ENCODE data around the gene E2F4.

The E2F4 gene

DNA sequence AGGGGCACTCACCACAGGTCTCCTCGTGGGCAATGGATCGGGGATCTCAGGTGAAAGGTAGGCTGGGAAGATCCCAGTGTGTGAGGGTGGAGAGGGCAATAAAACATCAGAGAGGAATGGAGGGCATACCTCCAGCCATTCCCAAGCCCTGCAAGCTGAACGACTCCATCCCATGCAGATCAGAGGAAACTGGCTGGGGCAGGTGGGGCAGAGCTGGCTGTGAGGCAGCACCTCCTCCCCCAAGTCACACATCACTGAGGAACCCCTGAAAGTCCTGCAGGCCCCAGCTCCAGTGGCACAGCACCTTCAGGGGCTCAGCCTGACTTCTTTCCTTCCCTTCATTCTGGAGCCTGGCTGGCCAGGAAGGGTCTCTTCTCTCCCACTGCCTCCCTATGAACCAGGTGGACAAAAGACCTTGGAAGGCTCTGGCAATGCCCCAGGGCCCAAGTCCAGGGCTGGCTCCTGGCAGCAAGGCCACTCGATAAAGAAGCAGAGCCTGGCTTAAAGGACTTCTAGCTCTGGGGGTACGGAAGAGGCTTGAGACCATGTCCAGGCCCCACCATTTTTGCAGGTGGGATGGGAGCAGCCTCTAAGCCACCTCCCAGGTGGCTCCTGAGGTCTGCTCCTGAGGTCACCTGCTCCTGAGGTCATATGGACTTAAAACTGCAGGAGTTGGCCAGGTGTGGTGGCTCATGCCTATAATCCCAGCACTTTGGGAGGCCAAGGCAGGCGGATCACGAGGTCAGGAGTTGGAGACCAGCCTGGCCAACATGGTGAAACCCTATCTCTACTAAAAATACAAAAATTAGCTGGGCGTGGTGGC lies 21.5 kb downstream of the E2F4 start:
- no peaks in the 10 kb centered on the region for H3K36me3 ChIP-seq (ENCODE audit: insufficient read depth, low read length)
- no peaks in the 10 kb centered on the region for H3K9me3 ChIP-seq (ENCODE audit: insufficient read depth, low read depth, low read length)
- no peak overlapping the region for H3K4me3 ChIP-seq (ENCODE audit: low read length)
- no peaks in the 10 kb centered on the region for H3K4me1 ChIP-seq (ENCODE audit: insufficient read depth, low read length)
- WGBS, result 87% methylated on average over 8 of the region's 8 CpGs
- H3K9ac ChIP-seq (ENCODE audit: low read depth, low read length), result no peak overlapping the region
- H3K27me3 ChIP-seq (ENCODE audit: insufficient read depth, low read length), result peaks cover 3% of the 10 kb centered on the region; the same call in 1 of the 2 replicates
- H3K27ac ChIP-seq (ENCODE audit: low read depth, low read length), result no peak overlapping the region

DNA sequence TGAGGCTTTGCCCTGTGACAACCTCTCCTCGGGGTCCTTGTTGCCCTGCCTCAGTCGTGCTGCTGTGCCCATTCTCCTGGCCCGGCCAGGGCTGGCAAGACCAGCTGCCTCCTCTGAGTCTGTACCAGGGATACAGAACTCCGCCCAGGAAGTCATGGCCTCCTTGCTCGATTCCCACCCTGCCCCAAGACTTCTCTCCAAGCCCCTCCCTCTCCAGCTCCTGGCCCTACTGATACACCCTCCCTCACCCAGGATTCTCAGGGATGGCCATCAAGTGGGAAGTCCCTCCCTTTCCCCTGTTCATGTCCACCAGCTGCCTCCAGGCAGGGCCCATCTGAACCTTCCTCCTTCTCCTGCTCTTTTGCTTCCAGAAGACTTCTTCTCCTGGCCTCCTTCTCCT lies 23.8 kb downstream of the E2F4 start:
- H3K9ac ChIP-seq (ENCODE audit: low read depth, low read length), result no peak overlapping the region
- no peaks in the 10 kb centered on the region for H3K4me1 ChIP-seq (ENCODE audit: insufficient read depth, low read length)
- H3K36me3 ChIP-seq (ENCODE audit: insufficient read depth, low read length), result no peaks in the 10 kb centered on the region
- H3K9me3 ChIP-seq (ENCODE audit: insufficient read depth, low read depth, low read length), result no peaks in the 10 kb centered on the region
- WGBS, result 74% methylated on average over 5 of the region's 5 CpGs
- H3K27me3 ChIP-seq (ENCODE audit: insufficient read depth, low read length), result peaks cover 3% of the 10 kb centered on the region; the same call in 1 of the 2 replicates
- H3K27ac ChIP-seq (ENCODE audit: low read depth, low read length), result no peak overlapping the region
- H3K4me3 ChIP-seq (ENCODE audit: low read length), result no peak overlapping the region

DNA sequence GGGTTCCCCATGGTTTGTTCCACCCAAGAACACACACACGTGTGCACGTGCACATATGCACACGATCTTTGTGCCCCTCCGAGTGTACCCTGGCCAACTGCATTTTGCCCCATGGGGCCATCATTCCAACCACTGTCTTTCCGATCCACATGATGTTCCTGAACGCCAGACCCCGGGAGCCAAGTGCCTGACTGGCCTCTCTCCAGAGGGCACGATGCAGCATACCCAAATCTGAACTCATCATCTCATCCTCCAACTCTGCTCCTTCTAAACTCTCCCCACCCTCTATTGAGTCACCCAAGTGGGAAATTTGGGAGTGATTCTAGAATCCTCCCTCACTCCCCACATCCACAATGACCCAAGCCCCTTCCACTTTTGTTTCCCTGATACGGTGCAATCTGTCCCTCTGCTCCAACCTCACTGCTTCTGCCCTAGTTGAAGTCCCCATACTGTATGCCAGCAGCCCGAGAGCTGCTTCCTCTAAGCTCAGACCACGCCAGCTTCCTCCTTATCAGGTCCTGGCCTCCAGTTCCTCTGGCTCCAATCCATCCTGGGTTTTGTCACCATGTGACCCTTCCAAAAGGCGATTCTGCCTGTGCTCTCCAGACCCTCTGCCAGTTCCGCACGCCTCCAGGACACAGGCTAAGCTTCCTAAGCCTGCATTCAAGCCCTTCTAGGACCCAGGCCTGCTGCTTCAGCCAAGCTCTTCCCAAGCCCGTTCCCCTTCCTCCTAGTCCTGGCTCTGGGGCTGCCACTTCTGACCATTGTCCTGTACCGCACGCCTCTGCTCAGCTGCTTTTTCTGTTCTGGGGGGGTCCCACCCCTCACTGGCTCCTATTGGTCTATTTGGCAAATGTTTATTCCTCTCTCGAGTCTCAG lies 24.9 kb downstream of the E2F4 start:
- 90% methylated on average over 18 of the region's 18 CpGs for WGBS
- Histone ChIP-seq H3K4me1 (ENCODE audit: insufficient read depth, low read length) (no peaks in the 10 kb centered on the region), H3K27me3 (ENCODE audit: insufficient read depth, low read length) (peaks cover 3% of the 10 kb centered on the region; the same call in 1 of the 2 replicates), H3K4me3 (ENCODE audit: low read length) (no peak overlapping the region), H3K36me3 (ENCODE audit: insufficient read depth, low read length) (no peaks in the 10 kb centered on the region), H3K27ac (ENCODE audit: low read depth, low read length) (no peak overlapping the region), H3K9ac (ENCODE audit: low read depth, low read length) (no peak overlapping the region), H3K9me3 (ENCODE audit: insufficient read depth, low read depth, low read length) (no peaks in the 10 kb centered on the region)

DNA sequence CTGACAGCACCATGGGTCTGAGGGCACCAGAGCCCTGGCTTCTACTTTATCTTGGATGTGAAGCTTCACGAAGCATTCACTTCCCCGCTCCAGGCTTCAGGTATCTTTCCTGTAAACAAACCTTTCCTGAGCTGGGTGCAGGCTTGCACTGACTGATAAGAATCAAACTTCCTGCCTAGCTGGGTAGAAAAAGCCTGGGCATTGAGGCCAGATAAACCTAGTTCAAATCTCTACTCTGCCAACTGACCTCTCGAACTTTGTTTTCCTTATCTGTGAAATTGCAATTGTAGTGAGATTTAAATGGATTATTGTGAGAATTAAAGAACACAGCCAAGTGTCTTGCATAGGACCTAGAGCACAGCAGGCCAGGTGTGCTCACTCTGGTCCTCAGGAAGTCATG lies 32.0 kb downstream of the E2F4 start:
- Histone ChIP-seq H3K27ac (ENCODE audit: low read depth, low read length) (no peak overlapping the region), H3K4me3 (ENCODE audit: low read length) (no peak overlapping the region), H3K9me3 (ENCODE audit: insufficient read depth, low read depth, low read length) (no peaks in the 10 kb centered on the region), H3K36me3 (ENCODE audit: insufficient read depth, low read length) (peaks cover 9% of the 10 kb centered on the region), H3K4me1 (ENCODE audit: insufficient read depth, low read length) (0 out of 2 replicates have a peak, but pooled peaks cover 4% of the 10 kb centered on the region), H3K9ac (ENCODE audit: low read depth, low read length) (no peak overlapping the region), H3K27me3 (ENCODE audit: insufficient read depth, low read length) (peaks cover 3% of the 10 kb centered on the region; the same call in 1 of the 2 replicates)
- WGBS, result 85% methylated on average over 3 of the region's 3 CpGs

DNA sequence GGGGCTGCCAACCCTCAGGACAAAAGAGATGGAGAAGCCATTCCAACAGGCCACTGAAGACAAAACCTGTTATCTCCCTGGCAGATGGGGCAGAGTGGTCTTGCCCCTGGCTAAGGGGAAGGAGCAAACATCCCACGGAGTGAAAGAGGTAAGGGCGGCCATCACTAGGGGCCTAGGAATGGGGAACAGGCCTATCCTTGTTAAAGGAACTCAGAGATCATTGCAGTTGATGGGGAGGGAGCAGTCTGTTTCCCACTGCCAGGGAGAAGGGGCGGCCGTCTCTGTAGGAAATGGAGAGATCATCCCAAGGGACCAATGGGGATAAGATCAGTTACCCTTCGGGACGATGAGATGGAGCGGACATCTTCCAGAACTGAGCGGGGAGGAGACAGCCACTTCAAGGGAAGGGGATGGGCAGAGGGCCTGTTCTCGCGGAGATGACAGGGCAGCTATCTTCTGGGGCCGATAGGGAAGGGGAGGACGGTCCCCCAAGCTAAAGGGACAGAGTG lies 34.4 kb downstream of the E2F4 start:
- Histone ChIP-seq H3K4me1 (ENCODE audit: insufficient read depth, low read length) (0 out of 2 replicates have a peak, but pooled peaks cover 4% of the 10 kb centered on the region), H3K9me3 (ENCODE audit: insufficient read depth, low read depth, low read length) (no peaks in the 10 kb centered on the region), H3K4me3 (ENCODE audit: low read length) (peak overlapping the region; percentile 80), H3K27ac (ENCODE audit: low read depth, low read length) (no peak overlapping the region), H3K27me3 (ENCODE audit: insufficient read depth, low read length) (peaks cover 3% of the 10 kb centered on the region; the same call in 1 of the 2 replicates), H3K9ac (ENCODE audit: low read depth, low read length) (no peak overlapping the region), H3K36me3 (ENCODE audit: insufficient read depth, low read length) (peaks cover 33% of the 10 kb centered on the region)
- 10% methylated on average over 12 of the region's 12 CpGs for WGBS

DNA sequence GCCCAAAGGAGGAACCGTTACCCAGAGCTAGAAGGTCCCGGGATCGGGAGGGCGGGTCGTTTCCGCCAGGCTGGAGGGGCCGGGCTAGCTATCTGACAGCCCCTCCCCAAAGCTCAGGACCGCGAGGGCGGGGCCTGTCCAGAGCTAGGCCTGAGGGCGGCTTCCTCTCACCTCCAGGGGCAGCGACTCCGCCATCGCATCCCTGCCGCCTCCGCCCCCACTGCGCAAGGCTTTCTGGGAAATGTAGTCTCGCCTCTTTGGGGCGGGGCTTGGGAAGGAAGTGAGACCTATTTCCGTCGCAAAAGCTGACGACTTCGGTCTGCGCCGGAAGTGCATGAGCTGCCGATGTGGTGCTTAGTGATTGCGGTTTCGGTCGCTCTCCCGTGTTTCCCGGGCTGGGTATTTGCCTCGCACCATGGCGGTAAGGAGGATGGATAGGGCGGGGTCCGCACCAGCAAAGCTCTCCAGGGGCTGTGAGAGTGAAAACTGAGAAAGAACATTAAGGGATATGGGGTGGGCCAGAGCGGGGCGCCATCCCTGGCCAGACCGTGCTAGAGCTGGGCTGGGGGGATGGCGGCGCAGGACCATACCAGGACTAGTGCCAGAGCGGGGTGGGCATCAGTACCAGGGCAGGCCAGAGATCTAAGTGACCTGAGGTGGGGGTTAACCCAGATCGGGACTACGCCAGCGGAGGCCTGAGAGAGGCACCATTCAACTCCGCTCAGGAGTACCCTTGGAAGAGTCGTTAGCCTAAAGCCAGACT lies 35.0 kb downstream of the E2F4 start, which contains the start of gene TMEM208:
TSS of gene TMEM208 (plus strand) at position 327 of the 763 bp plus-strand sequence. CDS start at position 416, 89 bp downstream.
- peak within 1 kb of the TSS; percentile 64 for H3K27ac ChIP-seq (ENCODE audit: low read depth, low read length)
- H3K9ac ChIP-seq (ENCODE audit: low read depth, low read length), result peak within 1 kb of the TSS; percentile 74
- H3K9me3 ChIP-seq (ENCODE audit: insufficient read depth, low read depth, low read length), result no peaks in the 10 kb centered on the region
- H3K27me3 ChIP-seq (ENCODE audit: insufficient read depth, low read length), result peaks cover 3% of the 10 kb centered on the region; the same call in 1 of the 2 replicates
- H3K4me3 ChIP-seq (ENCODE audit: low read length), result peak within 1 kb of the TSS; percentile 80
- under 1% methylated on average over 46 of the region's 46 CpGs for WGBS
- peaks cover 39% of the 10 kb centered on the region for H3K36me3 ChIP-seq (ENCODE audit: insufficient read depth, low read length)
- 0 out of 2 replicates have a peak, but pooled peaks cover 4% of the 10 kb centered on the region for H3K4me1 ChIP-seq (ENCODE audit: insufficient read depth, low read length)

DNA sequence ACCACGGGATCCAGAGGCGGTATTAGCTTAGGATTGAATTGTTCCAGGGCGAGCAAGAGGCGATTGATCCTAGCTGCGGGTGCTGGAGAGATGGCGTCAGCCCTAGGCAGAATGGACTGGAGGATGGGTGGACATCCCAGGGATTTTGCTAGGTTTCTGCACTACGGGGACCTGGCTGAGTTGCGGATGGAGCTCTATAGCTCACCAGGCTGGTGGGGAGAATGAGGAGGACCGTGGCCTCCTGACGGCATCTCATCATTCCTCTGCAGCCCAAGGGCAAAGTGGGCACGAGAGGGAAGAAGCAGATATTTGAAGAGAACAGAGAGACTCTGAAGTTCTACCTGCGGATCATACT lies 35.6 kb downstream of the E2F4 start:
- H3K9me3 ChIP-seq (ENCODE audit: insufficient read depth, low read depth, low read length), result no peaks in the 10 kb centered on the region
- 0 out of 2 replicates have a peak, but pooled peaks cover 4% of the 10 kb centered on the region for H3K4me1 ChIP-seq (ENCODE audit: insufficient read depth, low read length)
- H3K9ac ChIP-seq (ENCODE audit: low read depth, low read length), result peak overlapping the region; percentile 74
- peaks cover 40% of the 10 kb centered on the region for H3K36me3 ChIP-seq (ENCODE audit: insufficient read depth, low read length)
- H3K27ac ChIP-seq (ENCODE audit: low read depth, low read length), result peak overlapping the region; percentile 64
- WGBS, result 30% methylated on average over 12 of the region's 12 CpGs
- peaks cover 3% of the 10 kb centered on the region; the same call in 1 of the 2 replicates for H3K27me3 ChIP-seq (ENCODE audit: insufficient read depth, low read length)
- peak overlapping the region; percentile 80 for H3K4me3 ChIP-seq (ENCODE audit: low read length)

DNA sequence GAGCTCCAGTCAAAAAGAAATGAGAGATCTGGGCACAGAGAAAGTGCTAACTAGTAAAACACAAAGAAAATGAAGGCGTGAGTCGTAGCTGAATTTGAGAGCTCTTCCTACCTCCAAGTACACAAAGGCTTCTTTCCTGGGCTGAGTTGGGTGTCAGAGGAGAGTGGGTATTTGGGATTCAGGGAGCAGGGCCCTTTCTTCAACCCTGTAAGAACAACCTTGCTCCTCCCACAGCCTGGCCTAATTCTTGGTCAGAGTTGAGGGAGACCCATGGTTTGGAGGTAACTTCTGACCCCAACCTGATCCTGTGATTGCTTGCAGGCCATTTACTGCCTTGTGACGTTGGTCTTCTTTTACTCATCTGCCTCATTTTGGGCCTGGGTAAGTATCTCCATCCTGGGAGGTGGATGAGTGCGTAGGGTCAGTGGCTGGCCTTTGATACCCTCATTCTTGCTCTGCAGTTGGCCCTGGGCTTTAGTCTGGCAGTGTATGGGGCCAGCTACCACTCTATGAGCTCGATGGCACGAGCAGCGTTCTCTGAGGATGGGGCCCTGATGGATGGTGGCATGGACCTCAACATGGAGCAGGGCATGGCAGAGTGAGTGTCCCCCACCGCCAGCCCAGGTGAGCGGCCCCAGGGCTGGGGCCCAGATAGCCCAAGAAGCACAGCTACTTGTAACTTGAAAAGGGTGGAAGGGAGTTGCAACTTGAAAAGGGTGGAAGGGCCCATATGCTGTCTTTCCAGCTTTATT lies 36.3 kb downstream of the E2F4 start:
- WGBS, result 92% methylated on average over 8 of the region's 9 CpGs
- Histone ChIP-seq H3K9me3 (ENCODE audit: insufficient read depth, low read depth, low read length) (no peaks in the 10 kb centered on the region), H3K9ac (ENCODE audit: low read depth, low read length) (no peak overlapping the region; the same call in 1 of the 2 replicates), H3K36me3 (ENCODE audit: insufficient read depth, low read length) (peaks cover 41% of the 10 kb centered on the region), H3K27ac (ENCODE audit: low read depth, low read length) (no peak overlapping the region), H3K27me3 (ENCODE audit: insufficient read depth, low read length) (peaks cover 3% of the 10 kb centered on the region; the same call in 1 of the 2 replicates), H3K4me3 (ENCODE audit: low read length) (peak overlapping the region; percentile 80), H3K4me1 (ENCODE audit: insufficient read depth, low read length) (0 out of 2 replicates have a peak, but pooled peaks cover 4% of the 10 kb centered on the region)

DNA sequence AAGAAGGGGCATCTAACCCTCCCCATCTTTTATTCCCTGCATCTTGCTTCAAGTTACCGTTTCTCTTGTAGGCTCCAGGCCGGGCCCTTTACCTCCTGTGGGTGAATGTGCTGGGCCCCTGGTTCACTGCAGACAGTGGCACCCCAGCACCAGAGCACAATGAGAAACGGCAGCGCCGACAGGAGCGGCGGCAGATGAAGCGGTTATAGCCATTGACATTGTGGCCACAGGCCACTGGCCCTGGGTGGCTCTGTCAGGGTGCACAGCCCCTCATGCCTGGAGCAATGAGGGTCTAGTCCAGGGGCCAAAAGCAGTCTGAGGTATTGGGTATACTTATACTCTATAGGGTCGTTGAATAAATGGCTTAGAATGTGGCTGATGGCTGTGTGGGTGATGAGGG lies 37.0 kb downstream of the E2F4 start:
- Histone ChIP-seq H3K9me3 (ENCODE audit: insufficient read depth, low read depth, low read length) (no peaks in the 10 kb centered on the region), H3K4me1 (ENCODE audit: insufficient read depth, low read length) (0 out of 2 replicates have a peak, but pooled peaks cover 4% of the 10 kb centered on the region), H3K9ac (ENCODE audit: low read depth, low read length) (no peak overlapping the region), H3K27me3 (ENCODE audit: insufficient read depth, low read length) (peaks cover 3% of the 10 kb centered on the region; the same call in 1 of the 2 replicates), H3K36me3 (ENCODE audit: insufficient read depth, low read length) (peaks cover 45% of the 10 kb centered on the region), H3K27ac (ENCODE audit: low read depth, low read length) (no peak overlapping the region), H3K4me3 (ENCODE audit: low read length) (no peak overlapping the region)
- 96% methylated on average over 9 of the region's 9 CpGs for WGBS

All from HUES64 (cell line).